ENCODE data around the gene PEX3. TPM values are rescaled to one million over a fixed set of nuclear protein-coding genes. Genes with fewer than 3 reads are reported as not detected.

The PEX3 gene
- total and polyA plus RNA-seq, 10 donors = 9.0 to 21.2 (median 14.4) TPM

DNA sequence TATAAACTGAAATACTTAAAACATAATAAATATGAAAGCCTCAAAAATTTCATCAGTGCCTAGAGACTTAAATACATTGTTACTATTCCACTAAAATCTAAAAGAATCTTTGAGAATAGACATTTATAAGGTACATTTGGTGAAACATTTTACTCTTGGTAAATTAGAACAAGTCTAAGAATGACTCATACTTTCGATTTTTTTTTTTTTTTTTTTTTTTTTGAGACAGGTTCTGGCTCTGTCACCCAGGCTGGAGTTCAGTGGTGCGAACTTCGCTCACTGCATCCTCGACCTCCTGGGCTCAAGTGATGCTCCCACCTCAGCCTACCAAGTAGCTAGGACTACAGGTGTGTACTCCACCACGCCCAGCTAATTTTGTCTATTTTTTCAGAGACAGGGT is 54.5 kb downstream of the PEX3 start:
- DNase-seq = no peak
- no peak overlapping the region for H3K4me3 ChIP-seq
- H3K4me1 ChIP-seq = peaks cover 5 to 31% (median 11%) of the 10 kb centered on the region in 6 donors
- H3K27me3 ChIP-seq (replicated peaks in 1 of 7) = no peaks in the 10 kb centered on the region
- intact Hi-C loops (cut with DNase I; ENCODE audit: low total_unique reads) = no loop called here
- H3K36me3 ChIP-seq = peaks cover 0 to 86% (median 31%) of the 10 kb centered on the region in 6 donors
- TF ChIP-seq, protein P1, sequence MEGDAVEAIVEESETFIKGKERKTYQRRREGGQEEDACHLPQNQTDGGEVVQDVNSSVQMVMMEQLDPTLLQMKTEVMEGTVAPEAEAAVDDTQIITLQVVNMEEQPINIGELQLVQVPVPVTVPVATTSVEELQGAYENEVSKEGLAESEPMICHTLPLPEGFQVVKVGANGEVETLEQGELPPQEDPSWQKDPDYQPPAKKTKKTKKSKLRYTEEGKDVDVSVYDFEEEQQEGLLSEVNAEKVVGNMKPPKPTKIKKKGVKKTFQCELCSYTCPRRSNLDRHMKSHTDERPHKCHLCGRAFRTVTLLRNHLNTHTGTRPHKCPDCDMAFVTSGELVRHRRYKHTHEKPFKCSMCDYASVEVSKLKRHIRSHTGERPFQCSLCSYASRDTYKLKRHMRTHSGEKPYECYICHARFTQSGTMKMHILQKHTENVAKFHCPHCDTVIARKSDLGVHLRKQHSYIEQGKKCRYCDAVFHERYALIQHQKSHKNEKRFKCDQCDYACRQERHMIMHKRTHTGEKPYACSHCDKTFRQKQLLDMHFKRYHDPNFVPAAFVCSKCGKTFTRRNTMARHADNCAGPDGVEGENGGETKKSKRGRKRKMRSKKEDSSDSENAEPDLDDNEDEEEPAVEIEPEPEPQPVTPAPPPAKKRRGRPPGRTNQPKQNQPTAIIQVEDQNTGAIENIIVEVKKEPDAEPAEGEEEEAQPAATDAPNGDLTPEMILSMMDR (IDR thresholded peaks at IDR 0.05 in 8 of 11, conservative IDR thresholded peaks at IDR 0.05 in 3 of 11) = no peak
- TF ChIP-seq POLR2AphosphoS5 (IDR thresholded peaks at IDR 0.05) = no peak
- no peak for TF ChIP-seq POLR2A (IDR thresholded peaks at IDR 0.05)
- no peak overlapping the region for H3K27ac ChIP-seq
- whole genome bisulfite sequencing, 5 donors = 64 to 88% (median 84%) methylated on average over 5 of the region's 5 CpGs
- no peaks in the 10 kb centered on the region for H3K9me3 ChIP-seq

DNA sequence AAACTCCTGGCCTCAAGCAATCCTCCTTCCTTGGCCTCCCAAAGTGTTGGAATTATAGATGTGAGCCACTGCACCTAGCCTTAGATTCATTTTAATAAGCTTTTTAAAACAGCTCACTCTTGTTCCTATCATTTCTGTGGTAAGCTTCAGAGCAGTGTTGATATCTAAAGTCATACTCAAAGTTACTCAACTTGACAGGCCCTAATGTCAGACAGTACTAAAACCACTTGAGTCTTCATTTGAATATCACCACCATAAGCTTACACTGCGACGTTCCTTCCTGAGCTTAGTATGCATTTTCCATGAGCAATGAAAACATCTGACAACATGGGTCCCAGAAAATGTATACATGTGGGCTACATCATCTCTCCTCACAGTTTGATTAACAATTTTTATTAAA is 54.9 kb downstream of the PEX3 start:
- no peak overlapping the region for H3K4me3 ChIP-seq
- no peak for DNase-seq
- TF ChIP-seq, protein P1 (IDR thresholded peaks at IDR 0.05 in 8 of 11, conservative IDR thresholded peaks at IDR 0.05 in 3 of 11) = no peak
- TF ChIP-seq POLR2A (IDR thresholded peaks at IDR 0.05) = no peak
- TF ChIP-seq POLR2AphosphoS5 (IDR thresholded peaks at IDR 0.05) = no peak
- no peaks in the 10 kb centered on the region for H3K9me3 ChIP-seq
- peaks cover 0 to 82% (median 26%) of the 10 kb centered on the region in 6 donors for H3K36me3 ChIP-seq
- peaks cover 9 to 36% (median 15%) of the 10 kb centered on the region in 6 donors for H3K4me1 ChIP-seq
- no peak overlapping the region for H3K27ac ChIP-seq
- WGBS, 5 donors = 81 to 88% (median 81%) methylated on average over 2 of the region's 2 CpGs
- intact Hi-C loops (cut with DNase I; ENCODE audit: low total_unique reads) = no loop called here
- H3K27me3 ChIP-seq (replicated peaks in 1 of 7) = no peaks in the 10 kb centered on the region

DNA sequence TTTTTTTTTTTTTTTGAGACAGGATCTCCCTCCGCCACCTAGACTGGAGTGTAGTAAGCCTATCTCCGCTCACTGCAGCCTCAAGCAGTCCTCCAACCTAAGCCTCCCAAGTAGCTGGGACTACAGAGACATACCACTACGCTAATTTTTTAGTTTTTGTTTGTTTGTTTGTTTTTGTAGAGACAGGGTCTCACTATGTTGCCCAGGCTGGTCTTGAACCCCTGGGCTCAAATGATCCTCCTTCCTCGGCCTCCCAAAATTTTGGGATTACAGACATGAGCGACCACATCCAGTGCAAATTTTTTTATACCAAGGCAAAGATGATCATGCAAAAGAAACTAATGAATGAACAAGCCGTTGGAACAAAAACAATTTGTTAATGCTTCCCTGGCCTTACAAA is 55.6 kb downstream of the PEX3 start:
- intact Hi-C loops (cut with DNase I; ENCODE audit: low total_unique reads) = no loop called here
- Histone ChIP-seq H3K4me1 (peaks cover 11 to 42% (median 20%) of the 10 kb centered on the region in 6 donors), H3K9me3 (no peaks in the 10 kb centered on the region), H3K27me3 (replicated peaks in 1 of 7) (no peaks in the 10 kb centered on the region), H3K36me3 (peaks cover 0 to 75% (median 20%) of the 10 kb centered on the region in 6 donors), H3K27ac (no peak overlapping the region), H3K4me3 (no peak overlapping the region)
- WGBS, 5 donors = 94 to 98% (median 97%) methylated on average over 6 of the region's 6 CpGs
- TF ChIP-seq, protein P1 (IDR thresholded peaks at IDR 0.05 in 8 of 11, conservative IDR thresholded peaks at IDR 0.05 in 3 of 11) = no peak
- TF ChIP-seq POLR2A (IDR thresholded peaks at IDR 0.05) (no peak), POLR2AphosphoS5 (IDR thresholded peaks at IDR 0.05) (no peak)
- no peak for DNase-seq

DNA sequence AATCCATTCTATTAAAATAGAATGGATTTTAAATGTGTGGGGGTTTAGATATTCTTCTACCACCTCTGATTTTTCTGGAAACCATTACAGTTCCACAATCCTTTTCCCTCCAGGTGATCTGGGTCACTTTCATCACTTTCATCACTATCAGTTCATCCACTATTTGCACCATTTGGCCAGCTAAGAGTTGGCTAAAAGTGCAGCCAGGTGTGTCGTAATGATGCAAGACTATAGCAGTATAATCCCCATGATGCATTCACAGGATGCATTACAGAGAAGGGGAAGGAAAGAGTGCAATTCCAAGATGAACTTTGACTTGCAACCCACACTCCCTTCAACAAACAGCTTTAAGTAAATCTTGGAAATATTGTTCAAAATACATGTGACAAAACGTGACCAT is 56.0 kb downstream of the PEX3 start:
- H3K27ac ChIP-seq = no peak overlapping the region
- H3K4me3 ChIP-seq = no peak overlapping the region
- no peak for TF ChIP-seq POLR2AphosphoS5 (IDR thresholded peaks at IDR 0.05)
- TF ChIP-seq, protein P1 (IDR thresholded peaks at IDR 0.05 in 8 of 11, conservative IDR thresholded peaks at IDR 0.05 in 3 of 11) = no peak
- no peak for TF ChIP-seq POLR2A (IDR thresholded peaks at IDR 0.05)
- H3K27me3 ChIP-seq (replicated peaks in 1 of 7) = no peaks in the 10 kb centered on the region
- H3K4me1 ChIP-seq = peaks cover 11 to 46% (median 23%) of the 10 kb centered on the region in 6 donors
- no peak for DNase-seq
- intact Hi-C loops (cut with DNase I; ENCODE audit: low total_unique reads) = no loop called here
- no peaks in the 10 kb centered on the region for H3K9me3 ChIP-seq
- 95 to 98% (median 96%) methylated on average over 2 of the region's 2 CpGs for WGBS, 5 donors
- peaks cover 0 to 71% (median 18%) of the 10 kb centered on the region in 6 donors for H3K36me3 ChIP-seq
